Measurements from ENCODE around the gene SLC11A2. TPM values are rescaled to one million over a fixed set of nuclear protein-coding genes. Genes with fewer than 3 reads are reported as not detected.

Gene SLC11A2
- total RNA-seq, 1 donor from 2014 or later: 41.1 TPM

- DNase-seq: no peak
- no peaks in the 10 kb centered on the region for H3K36me3 Mint-ChIP-seq (ENCODE audit: unreplicated experiment)
- H3K27me3 Mint-ChIP-seq (ENCODE audit: unreplicated experiment): no peaks in the 10 kb centered on the region
- H3K4me3 Mint-ChIP-seq (ENCODE audit: unreplicated experiment): no peak overlapping the region
- no peaks in the 10 kb centered on the region for H3K9me3 Mint-ChIP-seq (ENCODE audit: unreplicated experiment)
- H3K4me1 Mint-ChIP-seq (ENCODE audit: low read depth, unreplicated experiment): peaks cover 7% of the 10 kb centered on the region
- no peak overlapping the region for H3K27ac Mint-ChIP-seq (ENCODE audit: unreplicated experiment)
- TF ChIP-seq CTCF (IDR thresholded peaks at IDR 0.05; ENCODE audit: partially characterized antibody, unreplicated experiment): no peak
Measured at GRCh38 chr12:50988871-50989270, 37.3 kb downstream of the SLC11A2 start.

- no peak overlapping the region for H3K4me3 Mint-ChIP-seq (ENCODE audit: unreplicated experiment)
- no peak for TF ChIP-seq CTCF (IDR thresholded peaks at IDR 0.05; ENCODE audit: partially characterized antibody, unreplicated experiment)
- no peaks in the 10 kb centered on the region for H3K27me3 Mint-ChIP-seq (ENCODE audit: unreplicated experiment)
- no peaks in the 10 kb centered on the region for H3K36me3 Mint-ChIP-seq (ENCODE audit: unreplicated experiment)
- H3K9me3 Mint-ChIP-seq (ENCODE audit: unreplicated experiment): no peaks in the 10 kb centered on the region
- peaks cover 7% of the 10 kb centered on the region for H3K4me1 Mint-ChIP-seq (ENCODE audit: low read depth, unreplicated experiment)
- no peak overlapping the region for H3K27ac Mint-ChIP-seq (ENCODE audit: unreplicated experiment)
- DNase-seq: no peak
Measured at GRCh38 chr12:50988051-50988450, 38.1 kb downstream of the SLC11A2 start.

GRCh38 chr12:50986966-50987737, 39.0 kb downstream of the SLC11A2 start:
- Mint-ChIP-seq H3K9me3 (ENCODE audit: unreplicated experiment) (no peaks in the 10 kb centered on the region), H3K4me3 (ENCODE audit: unreplicated experiment) (no peak overlapping the region), H3K27me3 (ENCODE audit: unreplicated experiment) (no peaks in the 10 kb centered on the region), H3K36me3 (ENCODE audit: unreplicated experiment) (no peaks in the 10 kb centered on the region), H3K4me1 (ENCODE audit: low read depth, unreplicated experiment) (peaks cover 7% of the 10 kb centered on the region), H3K27ac (ENCODE audit: unreplicated experiment) (no peak overlapping the region)
- DNase-seq: no peak
- no peak for TF ChIP-seq CTCF (IDR thresholded peaks at IDR 0.05; ENCODE audit: partially characterized antibody, unreplicated experiment)

- DNase-seq: no peak
- Mint-ChIP-seq H3K4me3 (ENCODE audit: unreplicated experiment) (no peak overlapping the region), H3K27me3 (ENCODE audit: unreplicated experiment) (no peaks in the 10 kb centered on the region), H3K27ac (ENCODE audit: unreplicated experiment) (no peak overlapping the region), H3K36me3 (ENCODE audit: unreplicated experiment) (no peaks in the 10 kb centered on the region), H3K4me1 (ENCODE audit: low read depth, unreplicated experiment) (peaks cover 7% of the 10 kb centered on the region), H3K9me3 (ENCODE audit: unreplicated experiment) (no peaks in the 10 kb centered on the region)
- no peak for TF ChIP-seq CTCF (IDR thresholded peaks at IDR 0.05; ENCODE audit: partially characterized antibody, unreplicated experiment)
Measured at GRCh38 chr12:50985322-50985721, 40.9 kb downstream of the SLC11A2 start.

- no peak overlapping the region for H3K27ac Mint-ChIP-seq (ENCODE audit: unreplicated experiment)
- no peaks in the 10 kb centered on the region for H3K36me3 Mint-ChIP-seq (ENCODE audit: unreplicated experiment)
- DNase-seq: no peak
- TF ChIP-seq CTCF (IDR thresholded peaks at IDR 0.05; ENCODE audit: partially characterized antibody, unreplicated experiment): no peak
- H3K9me3 Mint-ChIP-seq (ENCODE audit: unreplicated experiment): no peaks in the 10 kb centered on the region
- no peaks in the 10 kb centered on the region for H3K27me3 Mint-ChIP-seq (ENCODE audit: unreplicated experiment)
- peaks cover 7% of the 10 kb centered on the region for H3K4me1 Mint-ChIP-seq (ENCODE audit: low read depth, unreplicated experiment)
- H3K4me3 Mint-ChIP-seq (ENCODE audit: unreplicated experiment): no peak overlapping the region
Measured at GRCh38 chr12:50984586-50985298, 41.4 kb downstream of the SLC11A2 start.

Data from glutamatergic neuron (in vitro differentiated cells).